B cell (primary cell): ENCODE data around the gene RHOBTB3. TPM values are rescaled to one million over a fixed set of nuclear protein-coding genes. Genes with fewer than 3 reads are reported as not detected.

ENCODE experiments used
- ATAC-seq: fragments of 200-7000 bp; cut with Tn5 transposase; one replicate; pipeline ENCODE4 v1.10.0; 2021; ENCODE audit warnings: low read depth, mild to moderate bottlenecking, moderate number of reproducible peaks, moderate library complexity
- CTCF ChIA-PET: fragments of 350-600 bp; sonication (Branson Sonifier 250); formaldehyde crosslinking; loops from one replicate; lab custom pipeline; 2021; ENCODE audit warnings: antibody characterized with exemption, inconsistent platforms; lab: Charles Lee
- POLR2A ChIA-PET: fragments of 350-600 bp; sonication (Branson Sonifier 250); formaldehyde crosslinking; loops from one replicate; lab custom pipeline; 2021; ENCODE audit warnings: antibody characterized with exemption; lab: Charles Lee
- DNase-seq: peaks from one replicate; pipeline ENCODE4 v3.0.0; 2013
- H2AFZ ChIP-seq: 2 replicates; pipeline ENCODE4 v1.6.1; 2012; ENCODE audit warnings: mild to moderate bottlenecking, low read depth, low read length; ENCODE audit not compliant: insufficient read depth, poor library complexity, severe bottlenecking
- H3K27ac ChIP-seq, 2 donors: 1 replicate in 1 of 2; 2 replicates in 1 of 2; pipeline ENCODE4 v1.5.1; 2012 to 2013; ENCODE audit warnings: low read length in 2 of 2, mild to moderate bottlenecking in 2 of 2, moderate library complexity in 1 of 2
- H3K27me3 ChIP-seq, 4 experiments: fragments of 200-600 bp in 1 of 4; sonication (generic) in 1 of 4; replicated peaks in 1 of 4; 1 replicate in 2 of 4; 2 replicates in 2 of 4; pipeline versions ENCODE4 v1.6.1 to v1.7.0; 2013 to 2016; ENCODE audit warnings: low read length in 3 of 4, mild to moderate bottlenecking in 2 of 4, mixed read lengths in 1 of 4, moderate library complexity in 1 of 4; ENCODE audit not compliant: insufficient read depth in 4 of 4, control insufficient read depth in 3 of 4; ENCODE audit errors: control extremely low read depth in 1 of 4
- H3K36me3 ChIP-seq, 2 experiments: replicated peaks in 1 of 2; 1 replicate in 1 of 2; 2 replicates in 1 of 2; pipeline versions ENCODE4 v1.6.1 to v1.7.1; 2013; ENCODE audit warnings: low read length in 1 of 2; ENCODE audit not compliant: insufficient read depth in 2 of 2, control insufficient read depth in 1 of 2; ENCODE audit errors: control extremely low read depth in 1 of 2, extremely low read depth in 1 of 2
- H3K4me1 ChIP-seq, 2 donors: fragments of 200-600 bp in 1 of 2; sonication (generic) in 1 of 2; 1 replicate in 1 of 2; 2 replicates in 1 of 2; pipeline versions ENCODE4 v1.5.1 to v1.6.1; 2013 to 2017; ENCODE audit warnings: low read length in 2 of 2; ENCODE audit not compliant: control insufficient read depth in 2 of 2, insufficient read depth in 2 of 2
- H3K4me2 ChIP-seq: replicated peaks from 2 replicates; pipeline ENCODE3; 2012; ENCODE audit warnings: mild to moderate bottlenecking, low read depth, low read length; ENCODE audit not compliant: poor library complexity, severe bottlenecking
- H3K4me3 ChIP-seq, 5 experiments: fragments of 200-600 bp in 1 of 5; sonication (generic) in 1 of 5; 1 replicate in 3 of 5; 2 replicates in 2 of 5; pipeline versions ENCODE4 v1.5.1 to v1.7.0; 2011 to 2016; ENCODE audit warnings: low read length in 4 of 5, mild to moderate bottlenecking in 4 of 5, low read depth in 2 of 5, control low read depth in 1 of 5, moderate library complexity in 1 of 5; ENCODE audit not compliant: insufficient read depth in 1 of 5; ENCODE audit errors: control extremely low read depth in 1 of 5, extremely low read depth in 1 of 5
- H3K79me2 ChIP-seq: fragments of 200-600 bp; sonication (generic); one replicate; pipeline ENCODE4 v1.6.0; 2016; ENCODE audit warnings: low read length; ENCODE audit not compliant: control insufficient read depth, insufficient read depth
- H3K9ac ChIP-seq: fragments of 200-600 bp; sonication (generic); 2 replicates; pipeline ENCODE4 v1.6.1; 2017; ENCODE audit warnings: mild to moderate bottlenecking, low read length, moderate library complexity
- H3K9me3 ChIP-seq, 3 donors: one replicate each; pipeline versions ENCODE4 v1.6.1 to v1.7.1; 2013; ENCODE audit warnings: low read length in 2 of 3; ENCODE audit not compliant: control insufficient read depth in 2 of 3, insufficient read depth in 1 of 3; ENCODE audit errors: control extremely low read depth in 1 of 3
- H4K20me1 ChIP-seq: 2 replicates; pipeline ENCODE4 v1.6.0; 2012; ENCODE audit warnings: mild to moderate bottlenecking, low read length; ENCODE audit not compliant: insufficient read depth, control insufficient read depth, poor library complexity, severe bottlenecking
- H3K27ac Mint-ChIP-seq: one replicate; pipeline ENCODE4 v1.8.0; 2021; ENCODE audit warnings: mixed read lengths
- H3K27me3 Mint-ChIP-seq: one replicate; pipeline ENCODE4 v1.8.0; 2021; ENCODE audit warnings: mixed read lengths
- H3K4me1 Mint-ChIP-seq: one replicate; pipeline ENCODE4 v1.8.0; 2021; ENCODE audit warnings: mixed read lengths
- H3K4me3 Mint-ChIP-seq: one replicate; pipeline ENCODE4 v1.8.0; 2021; ENCODE audit warnings: mixed read lengths
- H3K9me3 Mint-ChIP-seq: one replicate; pipeline ENCODE4 v1.8.0; 2022; ENCODE audit warnings: mixed read lengths; ENCODE audit not compliant: insufficient read depth
- EZH2 ChIP-seq: IDR thresholded peaks from 2 replicates; pipeline ENCODE4 v1.6.1; 2012; ENCODE audit warnings: borderline replicate concordance, low read depth, mild to moderate bottlenecking, moderate library complexity, low read length; ENCODE audit not compliant: insufficient read depth, poor library complexity, severe bottlenecking
- WGBS: methylation state at CpG from one replicate; pipeline ENCODE4 v1.1.5; 2013; ENCODE audit warnings: missing lambda C conversion rate; ENCODE audit not compliant: insufficient coverage; 5-methylcytosine and 5-hydroxymethylcytosine counted together
- intact Hi-C: fragments of 100-400 bp; cut with micrococcal nuclease; formaldehyde crosslinking; loops from one replicate; pipeline ENCODE4 v1.10.0; 2022
- polyA plus RNA-seq: library from polyadenylated mRNA; depleted of rRNA; stranded (reverse); fragments of >200 nt; gene quantifications from 2 replicates; pipeline ENCODE4 v1.2.3, GENCODE V29; 2012
- total RNA-seq, 2 donors: library from RNA; stranded (reverse); fragments of 120-200 nt in 1 of 2; gene quantifications; 1 replicate in 1 of 2; 2 replicates in 1 of 2; pipeline versions ENCODE4 v1.2.3 to v1.2.4, GENCODE V29; 2013 to 2022
- TF ChIP-seq, protein P1 (sequence below): fragments of 200-600 bp; IDR thresholded peaks from one replicate; pipeline ENCODE4 v1.8.0; 2022; ENCODE audit warnings: antibody characterized with exemption, mild to moderate bottlenecking

RHOBTB3 gene
- total and polyA plus RNA-seq, 2 donors (not counting 1 experiment from before 2014, with no cell fraction given), result 1.7 to 5.0 TPM

DNA sequence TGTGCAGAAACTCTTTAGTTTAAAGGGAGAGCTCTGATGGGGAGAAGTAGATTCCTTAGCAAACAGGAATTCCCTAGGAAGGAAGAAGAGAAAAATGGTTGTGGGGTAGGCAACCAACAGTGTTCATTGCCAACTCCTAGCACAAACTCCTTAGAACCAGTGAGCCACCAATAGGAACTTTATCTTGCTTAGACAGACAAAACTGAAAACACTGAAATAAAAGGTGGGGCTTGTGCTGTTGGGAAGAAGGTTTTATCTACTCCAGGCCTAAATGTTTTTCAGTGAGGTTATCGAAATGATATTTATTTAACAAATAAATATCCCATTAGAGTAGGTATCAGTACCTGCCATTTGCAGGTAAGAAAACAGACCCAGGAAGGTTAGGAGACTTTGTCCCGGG lies 99.1 kb downstream of the RHOBTB3 start:
- DNase-seq (no peak), ATAC-seq (no peak)
- H3K4me1 ChIP-seq, result peaks cover 7 to 9% of the 10 kb centered on the region in 2 donors
- H3K79me2 ChIP-seq, result no peaks in the 10 kb centered on the region
- no peak overlapping the region for H3K4me2 ChIP-seq
- H3K4me1 Mint-ChIP-seq, result peaks cover 31% of the 10 kb centered on the region
- H3K9ac ChIP-seq, result no peak overlapping the region
- no peaks in the 10 kb centered on the region for H3K36me3 ChIP-seq
- ChIA-PET POLR2A (no interaction called here), CTCF (interaction anchor here (0.8 to 3.5 kb wide), 2 partner anchors 16 to 48 kb away, joined by 3 to 34 read pairs; no protein-coding TSS in a partner anchor)
- no peaks in the 10 kb centered on the region for H3K9me3 ChIP-seq
- no peak overlapping the region for H2AFZ ChIP-seq
- no peak overlapping the region for H3K27ac ChIP-seq
- no peak overlapping the region for H3K27ac Mint-ChIP-seq
- TF ChIP-seq, protein P1, sequence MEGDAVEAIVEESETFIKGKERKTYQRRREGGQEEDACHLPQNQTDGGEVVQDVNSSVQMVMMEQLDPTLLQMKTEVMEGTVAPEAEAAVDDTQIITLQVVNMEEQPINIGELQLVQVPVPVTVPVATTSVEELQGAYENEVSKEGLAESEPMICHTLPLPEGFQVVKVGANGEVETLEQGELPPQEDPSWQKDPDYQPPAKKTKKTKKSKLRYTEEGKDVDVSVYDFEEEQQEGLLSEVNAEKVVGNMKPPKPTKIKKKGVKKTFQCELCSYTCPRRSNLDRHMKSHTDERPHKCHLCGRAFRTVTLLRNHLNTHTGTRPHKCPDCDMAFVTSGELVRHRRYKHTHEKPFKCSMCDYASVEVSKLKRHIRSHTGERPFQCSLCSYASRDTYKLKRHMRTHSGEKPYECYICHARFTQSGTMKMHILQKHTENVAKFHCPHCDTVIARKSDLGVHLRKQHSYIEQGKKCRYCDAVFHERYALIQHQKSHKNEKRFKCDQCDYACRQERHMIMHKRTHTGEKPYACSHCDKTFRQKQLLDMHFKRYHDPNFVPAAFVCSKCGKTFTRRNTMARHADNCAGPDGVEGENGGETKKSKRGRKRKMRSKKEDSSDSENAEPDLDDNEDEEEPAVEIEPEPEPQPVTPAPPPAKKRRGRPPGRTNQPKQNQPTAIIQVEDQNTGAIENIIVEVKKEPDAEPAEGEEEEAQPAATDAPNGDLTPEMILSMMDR, result no peak
- TF ChIP-seq EZH2, result no peak
- no peak overlapping the region for H3K4me3 ChIP-seq
- intact Hi-C loops, result no loop called here
- H3K27me3 Mint-ChIP-seq, result no peaks in the 10 kb centered on the region
- WGBS, result 94% methylated on average over 1 of the region's 2 CpGs
- H3K9me3 Mint-ChIP-seq, result no peaks in the 10 kb centered on the region
- H3K27me3 ChIP-seq, result no peaks in the 10 kb centered on the region
- H4K20me1 ChIP-seq, result no peaks in the 10 kb centered on the region
- H3K4me3 Mint-ChIP-seq, result no peak overlapping the region

DNA sequence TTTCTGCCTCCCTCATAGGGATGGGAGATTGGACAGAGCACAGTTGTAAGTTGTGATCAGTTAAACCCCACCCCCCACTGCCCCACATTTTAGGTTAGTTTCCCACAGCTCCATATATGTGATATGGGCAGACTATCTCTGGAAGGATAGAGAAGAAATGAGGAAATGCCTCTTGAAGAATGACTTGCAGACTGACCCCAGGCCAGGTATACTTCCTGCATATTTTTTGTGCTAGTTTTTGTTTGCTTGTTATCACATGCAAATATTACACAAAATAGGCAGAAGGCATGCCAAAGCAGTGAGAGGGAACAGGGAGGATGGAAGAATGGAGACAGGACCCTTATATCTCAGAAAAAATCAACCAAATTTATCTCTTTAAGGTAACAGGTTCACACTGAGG lies 101.5 kb downstream of the RHOBTB3 start:
- Histone ChIP-seq H3K36me3 (no peaks in the 10 kb centered on the region), H3K4me1 (peaks cover 21 to 24% of the 10 kb centered on the region in 2 donors), H3K27ac (no peak overlapping the region), H3K4me3 (no peak overlapping the region), H3K27me3 (no peaks in the 10 kb centered on the region), H3K4me2 (no peak overlapping the region), H4K20me1 (no peaks in the 10 kb centered on the region), H3K79me2 (no peaks in the 10 kb centered on the region), H3K9me3 (no peaks in the 10 kb centered on the region), H2AFZ (no peak overlapping the region), H3K9ac (no peak overlapping the region)
- Mint-ChIP-seq H3K27me3 (no peaks in the 10 kb centered on the region), H3K4me1 (peaks cover 39% of the 10 kb centered on the region), H3K27ac (peak overlapping the region; percentile 47), H3K4me3 (no peak overlapping the region), H3K9me3 (no peaks in the 10 kb centered on the region)
- ChIA-PET POLR2A (interaction anchor here (1.0 kb wide), 1 partner anchor 10 kb away, joined by 3 read pairs; the partner anchor contains the start of gene GLRX), CTCF (interaction anchor here (1.1 to 3.5 kb wide), 7 partner anchors 8 to 51 kb away, joined by 3 to 34 read pairs (median 4); partner anchors contain the start of gene GLRX)
- no peak for DNase-seq
- intact Hi-C loops, result no loop called here
- no peak for ATAC-seq
- TF ChIP-seq, protein P1, result no peak
- no peak for TF ChIP-seq EZH2
